Hepatocyte (in vitro differentiated cells): ENCODE data around the gene DACT1.
"Not testable (repeated sequence)": the region's sequence is repeated elsewhere in the genome, so short reads cannot be mapped to it uniquely, and the experiment has no call there.

ENCODE experiments used
- EZH2 ChIP-seq: fragments of 200-600 bp; sonication (generic); IDR thresholded peaks from 2 replicates; pipeline ENCODE4 v1.6.1; 2016; ENCODE audit warnings: antibody characterized with exemption, mild to moderate bottlenecking, borderline replicate concordance
- EZH2phosphoT487 ChIP-seq: fragments of 200-600 bp; sonication (generic); IDR thresholded peaks from one replicate; pipeline ENCODE4 v1.6.1; 2018; ENCODE audit warnings: antibody characterized with exemption, mild to moderate bottlenecking, low read depth, moderate library complexity; ENCODE audit not compliant: unreplicated experiment, severe bottlenecking
- TF ChIP-seq, protein P1 (sequence below): fragments of 200-600 bp; sonication (generic); IDR thresholded peaks from 2 replicates; pipeline ENCODE4 v1.5.1; 2016; ENCODE audit warnings: antibody characterized with exemption, mild to moderate bottlenecking; ENCODE audit not compliant: poor library complexity

DNA sequence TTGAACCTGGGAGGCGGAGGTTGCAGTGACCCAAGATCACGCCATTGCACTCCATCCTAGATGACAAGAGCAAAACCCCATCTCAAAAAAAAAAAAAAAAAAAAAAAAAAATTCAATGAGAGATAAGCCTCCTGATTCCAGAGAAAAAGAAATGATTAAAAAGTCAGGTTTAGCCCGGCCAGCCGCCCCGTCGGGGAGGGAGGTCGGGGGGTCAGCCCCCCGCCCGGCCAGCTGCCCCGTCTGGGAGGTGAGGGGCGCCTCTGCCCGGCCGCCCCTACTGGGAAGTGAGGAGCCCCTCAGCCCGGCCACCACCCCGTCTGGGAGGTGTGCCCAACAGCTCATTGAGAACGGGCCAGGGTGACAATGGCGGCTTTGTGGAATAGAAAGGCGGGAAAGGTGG is 49.4 kb upstream of the DACT1 start:
- TF ChIP-seq, protein P1, sequence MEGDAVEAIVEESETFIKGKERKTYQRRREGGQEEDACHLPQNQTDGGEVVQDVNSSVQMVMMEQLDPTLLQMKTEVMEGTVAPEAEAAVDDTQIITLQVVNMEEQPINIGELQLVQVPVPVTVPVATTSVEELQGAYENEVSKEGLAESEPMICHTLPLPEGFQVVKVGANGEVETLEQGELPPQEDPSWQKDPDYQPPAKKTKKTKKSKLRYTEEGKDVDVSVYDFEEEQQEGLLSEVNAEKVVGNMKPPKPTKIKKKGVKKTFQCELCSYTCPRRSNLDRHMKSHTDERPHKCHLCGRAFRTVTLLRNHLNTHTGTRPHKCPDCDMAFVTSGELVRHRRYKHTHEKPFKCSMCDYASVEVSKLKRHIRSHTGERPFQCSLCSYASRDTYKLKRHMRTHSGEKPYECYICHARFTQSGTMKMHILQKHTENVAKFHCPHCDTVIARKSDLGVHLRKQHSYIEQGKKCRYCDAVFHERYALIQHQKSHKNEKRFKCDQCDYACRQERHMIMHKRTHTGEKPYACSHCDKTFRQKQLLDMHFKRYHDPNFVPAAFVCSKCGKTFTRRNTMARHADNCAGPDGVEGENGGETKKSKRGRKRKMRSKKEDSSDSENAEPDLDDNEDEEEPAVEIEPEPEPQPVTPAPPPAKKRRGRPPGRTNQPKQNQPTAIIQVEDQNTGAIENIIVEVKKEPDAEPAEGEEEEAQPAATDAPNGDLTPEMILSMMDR = not testable (repeated sequence)
- not testable (repeated sequence) for TF ChIP-seq EZH2, EZH2phosphoT487
